HUES64 (cell line): ENCODE results near the gene SRC. TPM values are rescaled to one million over a fixed set of nuclear protein-coding genes. Genes with fewer than 3 reads are reported as not detected.

Experiments used
- H3K27ac ChIP-seq: 2 replicates; pipeline ENCODE4 v1.7.0; 2013; ENCODE audit warnings: low read depth, low read length, inconsistent platforms
- H3K27me3 ChIP-seq: 2 replicates; pipeline ENCODE4 v1.6.1; 2013; ENCODE audit warnings: mild to moderate bottlenecking, low read length; ENCODE audit not compliant: insufficient read depth
- H3K36me3 ChIP-seq: 2 replicates; pipeline ENCODE4 v1.6.1; 2013; ENCODE audit warnings: mild to moderate bottlenecking, low read length; ENCODE audit not compliant: insufficient read depth
- H3K4me1 ChIP-seq: 2 replicates; pipeline ENCODE4 v1.6.1; 2013; ENCODE audit warnings: mild to moderate bottlenecking, low read length, moderate library complexity; ENCODE audit not compliant: insufficient read depth
- H3K4me3 ChIP-seq: 2 replicates; pipeline ENCODE4 v1.5.1; 2013; ENCODE audit warnings: mild to moderate bottlenecking, low read length, moderate library complexity
- H3K9ac ChIP-seq: 2 replicates; pipeline ENCODE4 v1.6.1; 2013; ENCODE audit warnings: mild to moderate bottlenecking, low read depth, low read length
- H3K9me3 ChIP-seq: 2 replicates; pipeline ENCODE4 v1.6.1; 2013; ENCODE audit warnings: low read depth, low read length; ENCODE audit not compliant: insufficient read depth
- WGBS: fragments of 150-250, 120-280 bp; methylation state at CpG from one replicate; pipeline ENCODE4 v1.1.7; 2013; ENCODE audit warnings: missing lambda C conversion rate; 5-methylcytosine and 5-hydroxymethylcytosine counted together
- polyA plus RNA-seq, 2 experiments: library from polyadenylated mRNA; stranded (reverse); fragments of 50-300 nt; gene quantifications; one replicate each; pipeline ENCODE4 v1.2.3, GENCODE V29; 2013

SRC gene
- 20.4 TPM for polyA plus RNA-seq (2013, experiment 1 of 2)
- polyA plus RNA-seq (2013, experiment 2 of 2) = 22.5 TPM

- H3K36me3 ChIP-seq = 0 out of 2 replicates have a peak, but pooled peaks cover 5% of the 10 kb centered on the region
- WGBS = 8% methylated on average over 63 of the region's 63 CpGs
- H3K9me3 ChIP-seq = no peaks in the 10 kb centered on the region
- peak within 1 kb of the TSS; percentile 61 for H3K4me3 ChIP-seq
- peak within 1 kb of the TSS; percentile 61 for H3K9ac ChIP-seq
- H3K27me3 ChIP-seq = no peaks in the 10 kb centered on the region
- peak within 1 kb of the TSS; percentile 37; the same call in 1 of the 2 replicates for H3K27ac ChIP-seq
- H3K4me1 ChIP-seq = no peaks in the 10 kb centered on the region; the same call in 1 of the 2 replicates
These were observed at the start of gene SRC for GRCh38 chr20:37345339-37346235. Gene SRC (plus strand): TSS chr20:37346140. CDS start chr20:37384154, 38,014 bp downstream.

- H3K4me1 ChIP-seq = peaks cover 9% of the 10 kb centered on the region; the same call in 1 of the 2 replicates
- H3K36me3 ChIP-seq = peaks cover 19% of the 10 kb centered on the region
- H3K9me3 ChIP-seq = peaks cover 4% of the 10 kb centered on the region; the same call in 1 of the 2 replicates
- H3K27ac ChIP-seq = no peak overlapping the region
- no peak overlapping the region for H3K9ac ChIP-seq
- no peaks in the 10 kb centered on the region for H3K27me3 ChIP-seq
- H3K4me3 ChIP-seq = no peak overlapping the region
- WGBS = 86% methylated on average over 2 of the region's 2 CpGs
These were observed 49.6 kb upstream of the SRC start for GRCh38 chr20:37296371-37296770.

GRCh38 chr20:37297066-37297736 is 48.7 kb upstream of the SRC start:
- H3K4me3 ChIP-seq = no peak overlapping the region
- H3K36me3 ChIP-seq = peaks cover 25% of the 10 kb centered on the region
- 95% methylated on average over 13 of the region's 13 CpGs for WGBS
- peaks cover 4% of the 10 kb centered on the region; the same call in 1 of the 2 replicates for H3K9me3 ChIP-seq
- H3K27ac ChIP-seq = no peak overlapping the region
- no peak overlapping the region for H3K9ac ChIP-seq
- no peaks in the 10 kb centered on the region for H3K27me3 ChIP-seq
- H3K4me1 ChIP-seq = peaks cover 9% of the 10 kb centered on the region; the same call in 1 of the 2 replicates

GRCh38 chr20:37298190-37298939 is 47.6 kb upstream of the SRC start:
- no peak overlapping the region for H3K27ac ChIP-seq
- WGBS = 97% methylated on average over 5 of the region's 6 CpGs
- no peak overlapping the region for H3K9ac ChIP-seq
- H3K4me3 ChIP-seq = no peak overlapping the region
- 0 out of 2 replicates have a peak, but pooled peaks cover under 1% of the 10 kb centered on the region for H3K9me3 ChIP-seq
- peaks cover 9% of the 10 kb centered on the region; the same call in 1 of the 2 replicates for H3K4me1 ChIP-seq
- peaks cover 26% of the 10 kb centered on the region for H3K36me3 ChIP-seq
- H3K27me3 ChIP-seq = no peaks in the 10 kb centered on the region

GRCh38 chr20:37299718-37300528 is 46.0 kb upstream of the SRC start:
- WGBS = 93% methylated on average over 6 of the region's 6 CpGs
- H3K27me3 ChIP-seq = no peaks in the 10 kb centered on the region
- H3K4me1 ChIP-seq = peaks cover 4% of the 10 kb centered on the region; the same call in 1 of the 2 replicates
- H3K9ac ChIP-seq = no peak overlapping the region
- H3K27ac ChIP-seq = no peak overlapping the region
- H3K36me3 ChIP-seq = peaks cover 36% of the 10 kb centered on the region
- H3K9me3 ChIP-seq = no peaks in the 10 kb centered on the region
- H3K4me3 ChIP-seq = no peak overlapping the region

GRCh38 chr20:37301120-37301519 is 44.8 kb upstream of the SRC start:
- no peaks in the 10 kb centered on the region for H3K27me3 ChIP-seq
- H3K36me3 ChIP-seq = peaks cover 36% of the 10 kb centered on the region
- peaks cover 6% of the 10 kb centered on the region for H3K4me1 ChIP-seq
- no peak overlapping the region for H3K9ac ChIP-seq
- H3K9me3 ChIP-seq = no peaks in the 10 kb centered on the region
- no peak overlapping the region for H3K27ac ChIP-seq
- 96% methylated on average over 9 of the region's 9 CpGs for WGBS
- no peak overlapping the region for H3K4me3 ChIP-seq

- no peaks in the 10 kb centered on the region for H3K27me3 ChIP-seq
- no peak overlapping the region for H3K9ac ChIP-seq
- no peak overlapping the region for H3K4me3 ChIP-seq
- H3K27ac ChIP-seq = no peak overlapping the region
- WGBS = 95% methylated on average over 3 of the region's 3 CpGs
- peaks cover 6% of the 10 kb centered on the region for H3K4me1 ChIP-seq
- peaks cover 36% of the 10 kb centered on the region for H3K36me3 ChIP-seq
- no peaks in the 10 kb centered on the region for H3K9me3 ChIP-seq
These were observed 44.4 kb upstream of the SRC start for GRCh38 chr20:37301558-37301957.

GRCh38 chr20:37302981-37303380 is 43.0 kb upstream of the SRC start:
- no peak overlapping the region for H3K9ac ChIP-seq
- peaks cover 39% of the 10 kb centered on the region for H3K36me3 ChIP-seq
- H3K4me3 ChIP-seq = no peak overlapping the region
- no peaks in the 10 kb centered on the region for H3K9me3 ChIP-seq
- no peaks in the 10 kb centered on the region for H3K27me3 ChIP-seq
- peaks cover 6% of the 10 kb centered on the region for H3K4me1 ChIP-seq
- WGBS = 98% methylated on average over 2 of the region's 2 CpGs
- no peak overlapping the region for H3K27ac ChIP-seq

GRCh38 chr20:37303637-37304036 is 42.3 kb upstream of the SRC start:
- Histone ChIP-seq H3K9ac (no peak overlapping the region), H3K27ac (no peak overlapping the region), H3K36me3 (peaks cover 46% of the 10 kb centered on the region), H3K4me3 (no peak overlapping the region), H3K9me3 (no peaks in the 10 kb centered on the region), H3K4me1 (peaks cover 6% of the 10 kb centered on the region), H3K27me3 (no peaks in the 10 kb centered on the region)
- WGBS = 94% methylated on average over 4 of the region's 4 CpGs

- H3K27me3 ChIP-seq = no peaks in the 10 kb centered on the region
- 92% methylated on average over 6 of the region's 6 CpGs for WGBS
- H3K9ac ChIP-seq = no peak overlapping the region
- H3K9me3 ChIP-seq = no peaks in the 10 kb centered on the region
- H3K36me3 ChIP-seq = peaks cover 50% of the 10 kb centered on the region
- H3K27ac ChIP-seq = no peak overlapping the region
- peaks cover 6% of the 10 kb centered on the region for H3K4me1 ChIP-seq
- no peak overlapping the region for H3K4me3 ChIP-seq
These were observed 40.9 kb upstream of the SRC start for GRCh38 chr20:37305079-37305478.
